GM23338 (cell line): ENCODE results near the gene ITIH4. TPM values are rescaled to one million over a fixed set of nuclear protein-coding genes. Genes with fewer than 3 reads are reported as not detected.

Experiments used
- ATAC-seq: fragments of 200-7000 bp; cut with Tn5 transposase; 3 replicates; pipeline ENCODE4 v1.9.1; 2020
- DNase-seq: peaks from one replicate; pipeline ENCODE4 v3.0.0-alpha.2; 2015; ENCODE audit warnings: low spot score
- H2AFZ ChIP-seq: fragments of 200-600 bp; sonication (generic); 2 replicates; pipeline ENCODE4 v1.8.0; 2016; ENCODE audit warnings: antibody characterized with exemption, mild to moderate bottlenecking, moderate library complexity
- H3F3A ChIP-seq: fragments of 200-600 bp; sonication (generic); replicated peaks from 2 replicates; pipeline ENCODE4 v1.8.0; 2017; ENCODE audit warnings: antibody characterized with exemption, mixed run types, low read depth
- H3K27ac ChIP-seq: fragments of 200-600 bp; sonication (generic); 2 replicates; pipeline ENCODE4 v1.6.1; 2016; ENCODE audit warnings: low read depth
- H3K27me3 ChIP-seq: fragments of 200-600 bp; sonication (generic); 2 replicates; pipeline ENCODE4 v1.8.0; 2016; ENCODE audit warnings: mild to moderate bottlenecking, mixed run types, moderate library complexity; ENCODE audit not compliant: insufficient read depth
- H3K36me3 ChIP-seq: fragments of 200-600 bp; sonication (generic); 2 replicates; pipeline ENCODE4 v1.8.0; 2016; ENCODE audit warnings: mild to moderate bottlenecking; ENCODE audit not compliant: insufficient read depth
- H3K4me1 ChIP-seq: fragments of 200-600 bp; sonication (generic); 2 replicates; pipeline ENCODE4 v1.8.0; 2016; ENCODE audit warnings: mild to moderate bottlenecking, moderate library complexity; ENCODE audit not compliant: insufficient read depth
- H3K4me2 ChIP-seq: fragments of 200-600 bp; sonication (generic); 2 replicates; pipeline ENCODE4 v1.7.1; 2017; ENCODE audit warnings: mixed run types
- H3K4me3 ChIP-seq: fragments of 200-600 bp; sonication (generic); 2 replicates; pipeline ENCODE4 v1.6.1; 2016; ENCODE audit warnings: mixed run types
- H3K79me2 ChIP-seq: fragments of 200-600 bp; sonication (generic); replicated peaks from 2 replicates; pipeline ENCODE4 v1.8.0; 2017; ENCODE audit warnings: mild to moderate bottlenecking; ENCODE audit not compliant: insufficient read depth
- H3K9me2 ChIP-seq: fragments of 200-600 bp; sonication (generic); 2 replicates; pipeline ENCODE4 v1.8.0; 2017; ENCODE audit not compliant: insufficient read depth
- H4K20me1 ChIP-seq: fragments of 200-600 bp; sonication (generic); replicated peaks from 2 replicates; pipeline ENCODE4 v1.8.0; 2017; ENCODE audit warnings: mild to moderate bottlenecking; ENCODE audit not compliant: insufficient read depth
- H3K27ac Mint-ChIP-seq: 2 replicates; pipeline ENCODE4 v1.8.0; 2020; ENCODE audit warnings: inconsistent platforms, mild to moderate bottlenecking, moderate library complexity, mixed read lengths
- H3K27me3 Mint-ChIP-seq: 3 replicates; pipeline ENCODE4 v1.8.0; 2022; ENCODE audit warnings: low read depth, mild to moderate bottlenecking, moderate library complexity, mixed read lengths, inconsistent platforms; ENCODE audit not compliant: insufficient read depth, poor library complexity
- H3K36me3 Mint-ChIP-seq: 3 replicates; pipeline ENCODE4 v1.8.0; 2021; ENCODE audit warnings: low read depth, mild to moderate bottlenecking, inconsistent platforms, moderate library complexity, mixed read lengths
- H3K4me1 Mint-ChIP-seq: 3 replicates; pipeline ENCODE4 v1.8.0; 2020; ENCODE audit warnings: mild to moderate bottlenecking, inconsistent platforms, mixed read lengths
- H3K4me3 Mint-ChIP-seq: 3 replicates; pipeline ENCODE4 v1.8.0; 2021; ENCODE audit warnings: moderate library complexity, mild to moderate bottlenecking, inconsistent platforms, mixed read lengths
- H3K9me3 Mint-ChIP-seq: 3 replicates; pipeline ENCODE4 v1.8.0; 2020; ENCODE audit warnings: moderate library complexity, mild to moderate bottlenecking, inconsistent platforms, mixed read lengths
- CREB1 ChIP-seq: fragments of 250-450 bp; sonication (Bioruptor Pico); IDR thresholded peaks from 2 replicates; pipeline ENCODE4 v1.5.0; 2020; ENCODE audit warnings: low read depth, mild to moderate bottlenecking, moderate library complexity
- EZH2 ChIP-seq: fragments of 200-600 bp; sonication (generic); IDR thresholded peaks from one replicate; pipeline ENCODE4 v1.8.0; 2017; ENCODE audit warnings: antibody characterized with exemption, mild to moderate bottlenecking, low read depth; ENCODE audit not compliant: unreplicated experiment
- EZH2phosphoT487 ChIP-seq: fragments of 200-600 bp; sonication (generic); IDR thresholded peaks from one replicate; pipeline ENCODE4 v1.8.1; 2018; ENCODE audit warnings: antibody characterized with exemption; ENCODE audit not compliant: unreplicated experiment
- JUNB ChIP-seq: IDR thresholded peaks from one replicate; pipeline ENCODE4 v1.6.1; 2016; ENCODE audit warnings: antibody characterized with exemption; ENCODE audit not compliant: unreplicated experiment
- STAT1 ChIP-seq: IDR thresholded peaks from one replicate; pipeline ENCODE4 v1.6.1; 2016; ENCODE audit warnings: antibody characterized with exemption; ENCODE audit not compliant: unreplicated experiment
- ZNF114 ChIP-seq: fragments of 250-450 bp; sonication (Bioruptor Pico); IDR thresholded peaks from 2 replicates; pipeline ENCODE4 v1.5.0; 2020; ENCODE audit warnings: mild to moderate bottlenecking, moderate library complexity
- ZNF331 ChIP-seq: fragments of 250-450 bp; sonication (Bioruptor Pico); IDR thresholded peaks from 2 replicates; pipeline ENCODE4 v1.5.0; 2020; ENCODE audit warnings: low read depth, mild to moderate bottlenecking, moderate library complexity
- polyA plus RNA-seq: library from polyadenylated mRNA; unstranded; fragments of >200 nt; fragmentation: Nextera tagmentation; extraction: Ambion mirVana; gene quantifications from 2 replicates; pipeline ENCODE4 v1.2.1, GENCODE V29; 2016
- total RNA-seq: library from RNA; depleted of rRNA; stranded (reverse); fragments of >200 nt; shearing (Covaris generic); gene quantifications from 2 replicates; pipeline ENCODE4 v1.2.3, GENCODE V29; 2014
- TF ChIP-seq, protein P1 (sequence below): fragments of 250-450 bp; sonication (Bioruptor Pico); IDR thresholded peaks from 2 replicates; pipeline ENCODE4 v1.5.0; 2020; ENCODE audit warnings: mild to moderate bottlenecking, moderate library complexity
- TF ChIP-seq, protein P2 (sequence below): IDR thresholded peaks from one replicate; pipeline ENCODE4 v1.6.1; 2018; ENCODE audit warnings: antibody characterized with exemption; ENCODE audit not compliant: unreplicated experiment
- TF ChIP-seq, protein P3 (sequence below), 2 experiments: fragments of 200-600 bp in 1 of 2; sonication (generic) in 1 of 2; conservative IDR thresholded peaks; 2 replicates each; pipeline versions ENCODE4 v1.5.1 to v1.6.1; 2016 to 2017; ENCODE audit warnings: antibody characterized with exemption in 2 of 2, low read depth in 2 of 2, mild to moderate bottlenecking in 2 of 2, moderate library complexity in 1 of 2

The ITIH4 gene
- total and polyA plus RNA-seq, 2 experiments from 2014 or later, result 0.82 to 1.4 TPM

DNA sequence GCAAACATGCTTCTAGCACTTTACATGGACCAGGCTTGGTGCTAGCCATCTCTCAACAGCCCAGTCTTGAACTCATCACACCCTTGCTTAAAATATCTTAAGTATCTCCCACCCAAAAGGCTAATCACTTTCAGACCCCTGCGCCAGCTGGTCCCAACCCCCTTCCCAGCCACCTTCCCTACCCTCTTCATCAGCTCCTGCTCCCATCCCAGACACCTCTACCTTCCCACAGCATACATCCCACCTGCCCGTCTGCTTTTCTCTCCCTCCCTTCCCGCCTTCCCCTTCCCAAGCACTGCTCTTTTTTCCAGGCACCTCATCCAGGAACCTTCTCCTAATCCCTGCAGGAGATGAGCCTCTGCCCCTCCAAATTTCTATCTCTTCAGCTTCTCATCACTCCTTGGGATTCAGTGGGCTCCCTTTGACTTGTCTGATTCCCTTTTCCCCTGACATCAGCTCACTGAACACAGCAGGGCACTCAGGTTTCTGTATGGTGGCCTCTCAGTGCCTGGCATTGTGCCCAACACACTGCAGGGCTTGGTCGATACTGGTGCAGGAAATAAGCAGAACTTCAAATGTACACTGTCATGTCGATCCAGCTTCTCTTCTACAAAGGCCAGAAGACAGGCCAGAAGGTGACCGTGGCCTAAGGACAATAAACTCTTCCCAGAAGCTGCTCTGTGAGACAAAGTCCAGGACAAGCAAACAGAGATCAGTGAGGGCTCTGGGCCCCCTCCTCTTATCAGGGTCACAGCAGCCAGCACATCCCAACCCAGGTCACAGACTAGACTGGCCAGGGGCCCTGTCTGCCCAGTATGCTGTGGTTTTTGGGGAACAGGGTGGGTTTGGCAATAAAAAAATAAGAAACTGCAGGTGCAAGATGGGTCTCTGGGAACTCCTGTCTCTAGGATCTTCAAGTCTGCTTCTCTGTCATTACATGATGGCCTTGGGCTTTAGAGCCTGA lies 55.3 kb downstream of the ITIH4 start:
- TF ChIP-seq JUNB (no peak), EZH2phosphoT487 (no peak), EZH2 (no peak), STAT1 (no peak), ZNF114 (no peak), CREB1 (CRISPR knock-in tag) (no peak), ZNF331 (CRISPR knock-in tag) (no peak)
- TF ChIP-seq, protein P1, sequence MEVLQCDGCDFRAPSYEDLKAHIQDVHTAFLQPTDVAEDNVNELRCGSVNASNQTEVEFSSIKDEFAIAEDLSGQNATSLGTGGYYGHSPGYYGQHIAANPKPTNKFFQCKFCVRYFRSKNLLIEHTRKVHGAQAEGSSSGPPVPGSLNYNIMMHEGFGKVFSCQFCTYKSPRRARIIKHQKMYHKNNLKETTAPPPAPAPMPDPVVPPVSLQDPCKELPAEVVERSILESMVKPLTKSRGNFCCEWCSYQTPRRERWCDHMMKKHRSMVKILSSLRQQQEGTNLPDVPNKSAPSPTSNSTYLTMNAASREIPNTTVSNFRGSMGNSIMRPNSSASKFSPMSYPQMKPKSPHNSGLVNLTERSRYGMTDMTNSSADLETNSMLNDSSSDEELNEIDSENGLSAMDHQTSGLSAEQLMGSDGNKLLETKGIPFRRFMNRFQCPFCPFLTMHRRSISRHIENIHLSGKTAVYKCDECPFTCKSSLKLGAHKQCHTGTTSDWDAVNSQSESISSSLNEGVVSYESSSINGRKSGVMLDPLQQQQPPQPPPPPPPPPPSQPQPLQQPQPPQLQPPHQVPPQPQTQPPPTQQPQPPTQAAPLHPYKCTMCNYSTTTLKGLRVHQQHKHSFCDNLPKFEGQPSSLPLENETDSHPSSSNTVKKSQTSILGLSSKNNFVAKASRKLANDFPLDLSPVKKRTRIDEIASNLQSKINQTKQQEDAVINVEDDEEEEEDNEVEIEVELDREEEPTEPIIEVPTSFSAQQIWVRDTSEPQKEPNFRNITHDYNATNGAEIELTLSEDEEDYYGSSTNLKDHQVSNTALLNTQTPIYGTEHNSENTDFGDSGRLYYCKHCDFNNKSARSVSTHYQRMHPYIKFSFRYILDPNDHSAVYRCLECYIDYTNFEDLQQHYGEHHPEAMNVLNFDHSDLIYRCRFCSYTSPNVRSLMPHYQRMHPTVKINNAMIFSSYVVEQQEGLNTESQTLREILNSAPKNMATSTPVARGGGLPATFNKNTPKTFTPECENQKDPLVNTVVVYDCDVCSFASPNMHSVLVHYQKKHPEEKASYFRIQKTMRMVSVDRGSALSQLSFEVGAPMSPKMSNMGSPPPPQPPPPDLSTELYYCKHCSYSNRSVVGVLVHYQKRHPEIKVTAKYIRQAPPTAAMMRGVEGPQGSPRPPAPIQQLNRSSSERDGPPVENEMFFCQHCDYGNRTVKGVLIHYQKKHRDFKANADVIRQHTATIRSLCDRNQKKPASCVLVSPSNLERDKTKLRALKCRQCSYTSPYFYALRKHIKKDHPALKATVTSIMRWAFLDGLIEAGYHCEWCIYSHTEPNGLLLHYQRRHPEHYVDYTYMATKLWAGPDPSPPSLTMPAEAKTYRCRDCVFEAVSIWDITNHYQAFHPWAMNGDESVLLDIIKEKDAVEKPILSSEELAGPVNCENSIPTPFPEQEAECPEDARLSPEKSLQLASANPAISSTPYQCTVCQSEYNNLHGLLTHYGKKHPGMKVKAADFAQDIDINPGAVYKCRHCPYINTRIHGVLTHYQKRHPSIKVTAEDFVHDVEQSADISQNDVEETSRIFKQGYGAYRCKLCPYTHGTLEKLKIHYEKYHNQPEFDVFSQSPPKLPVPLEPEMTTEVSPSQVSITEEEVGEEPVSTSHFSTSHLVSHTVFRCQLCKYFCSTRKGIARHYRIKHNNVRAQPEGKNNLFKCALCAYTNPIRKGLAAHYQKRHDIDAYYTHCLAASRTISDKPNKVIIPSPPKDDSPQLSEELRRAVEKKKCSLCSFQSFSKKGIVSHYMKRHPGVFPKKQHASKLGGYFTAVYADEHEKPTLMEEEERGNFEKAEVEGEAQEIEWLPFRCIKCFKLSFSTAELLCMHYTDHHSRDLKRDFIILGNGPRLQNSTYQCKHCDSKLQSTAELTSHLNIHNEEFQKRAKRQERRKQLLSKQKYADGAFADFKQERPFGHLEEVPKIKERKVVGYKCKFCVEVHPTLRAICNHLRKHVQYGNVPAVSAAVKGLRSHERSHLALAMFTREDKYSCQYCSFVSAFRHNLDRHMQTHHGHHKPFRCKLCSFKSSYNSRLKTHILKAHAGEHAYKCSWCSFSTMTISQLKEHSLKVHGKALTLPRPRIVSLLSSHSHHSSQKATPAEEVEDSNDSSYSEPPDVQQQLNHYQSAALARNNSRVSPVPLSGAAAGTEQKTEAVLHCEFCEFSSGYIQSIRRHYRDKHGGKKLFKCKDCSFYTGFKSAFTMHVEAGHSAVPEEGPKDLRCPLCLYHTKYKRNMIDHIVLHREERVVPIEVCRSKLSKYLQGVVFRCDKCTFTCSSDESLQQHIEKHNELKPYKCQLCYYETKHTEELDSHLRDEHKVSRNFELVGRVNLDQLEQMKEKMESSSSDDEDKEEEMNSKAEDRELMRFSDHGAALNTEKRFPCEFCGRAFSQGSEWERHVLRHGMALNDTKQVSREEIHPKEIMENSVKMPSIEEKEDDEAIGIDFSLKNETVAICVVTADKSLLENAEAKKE (CRISPR knock-in tag), result no peak
- TF ChIP-seq, protein P2, sequence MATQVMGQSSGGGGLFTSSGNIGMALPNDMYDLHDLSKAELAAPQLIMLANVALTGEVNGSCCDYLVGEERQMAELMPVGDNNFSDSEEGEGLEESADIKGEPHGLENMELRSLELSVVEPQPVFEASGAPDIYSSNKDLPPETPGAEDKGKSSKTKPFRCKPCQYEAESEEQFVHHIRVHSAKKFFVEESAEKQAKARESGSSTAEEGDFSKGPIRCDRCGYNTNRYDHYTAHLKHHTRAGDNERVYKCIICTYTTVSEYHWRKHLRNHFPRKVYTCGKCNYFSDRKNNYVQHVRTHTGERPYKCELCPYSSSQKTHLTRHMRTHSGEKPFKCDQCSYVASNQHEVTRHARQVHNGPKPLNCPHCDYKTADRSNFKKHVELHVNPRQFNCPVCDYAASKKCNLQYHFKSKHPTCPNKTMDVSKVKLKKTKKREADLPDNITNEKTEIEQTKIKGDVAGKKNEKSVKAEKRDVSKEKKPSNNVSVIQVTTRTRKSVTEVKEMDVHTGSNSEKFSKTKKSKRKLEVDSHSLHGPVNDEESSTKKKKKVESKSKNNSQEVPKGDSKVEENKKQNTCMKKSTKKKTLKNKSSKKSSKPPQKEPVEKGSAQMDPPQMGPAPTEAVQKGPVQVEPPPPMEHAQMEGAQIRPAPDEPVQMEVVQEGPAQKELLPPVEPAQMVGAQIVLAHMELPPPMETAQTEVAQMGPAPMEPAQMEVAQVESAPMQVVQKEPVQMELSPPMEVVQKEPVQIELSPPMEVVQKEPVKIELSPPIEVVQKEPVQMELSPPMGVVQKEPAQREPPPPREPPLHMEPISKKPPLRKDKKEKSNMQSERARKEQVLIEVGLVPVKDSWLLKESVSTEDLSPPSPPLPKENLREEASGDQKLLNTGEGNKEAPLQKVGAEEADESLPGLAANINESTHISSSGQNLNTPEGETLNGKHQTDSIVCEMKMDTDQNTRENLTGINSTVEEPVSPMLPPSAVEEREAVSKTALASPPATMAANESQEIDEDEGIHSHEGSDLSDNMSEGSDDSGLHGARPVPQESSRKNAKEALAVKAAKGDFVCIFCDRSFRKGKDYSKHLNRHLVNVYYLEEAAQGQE, result no peak
- TF ChIP-seq, protein P3, sequence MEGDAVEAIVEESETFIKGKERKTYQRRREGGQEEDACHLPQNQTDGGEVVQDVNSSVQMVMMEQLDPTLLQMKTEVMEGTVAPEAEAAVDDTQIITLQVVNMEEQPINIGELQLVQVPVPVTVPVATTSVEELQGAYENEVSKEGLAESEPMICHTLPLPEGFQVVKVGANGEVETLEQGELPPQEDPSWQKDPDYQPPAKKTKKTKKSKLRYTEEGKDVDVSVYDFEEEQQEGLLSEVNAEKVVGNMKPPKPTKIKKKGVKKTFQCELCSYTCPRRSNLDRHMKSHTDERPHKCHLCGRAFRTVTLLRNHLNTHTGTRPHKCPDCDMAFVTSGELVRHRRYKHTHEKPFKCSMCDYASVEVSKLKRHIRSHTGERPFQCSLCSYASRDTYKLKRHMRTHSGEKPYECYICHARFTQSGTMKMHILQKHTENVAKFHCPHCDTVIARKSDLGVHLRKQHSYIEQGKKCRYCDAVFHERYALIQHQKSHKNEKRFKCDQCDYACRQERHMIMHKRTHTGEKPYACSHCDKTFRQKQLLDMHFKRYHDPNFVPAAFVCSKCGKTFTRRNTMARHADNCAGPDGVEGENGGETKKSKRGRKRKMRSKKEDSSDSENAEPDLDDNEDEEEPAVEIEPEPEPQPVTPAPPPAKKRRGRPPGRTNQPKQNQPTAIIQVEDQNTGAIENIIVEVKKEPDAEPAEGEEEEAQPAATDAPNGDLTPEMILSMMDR (conservative IDR thresholded peaks at IDR 0.05; ENCODE audit: low read depth in 2 of 2), result no peak
- Mint-ChIP-seq H3K36me3 (no peaks in the 10 kb centered on the region), H3K4me3 (no peak overlapping the region), H3K27ac (no peak overlapping the region), H3K4me1 (no peaks in the 10 kb centered on the region), H3K27me3 (peaks cover 5% of the 10 kb centered on the region), H3K9me3 (no peaks in the 10 kb centered on the region)
- Histone ChIP-seq H2AFZ (no peak overlapping the region), H3K4me2 (no peak overlapping the region), H3K27ac (no peak overlapping the region), H3K36me3 (no peaks in the 10 kb centered on the region), H3K27me3 (no peaks in the 10 kb centered on the region), H3K9me2 (no peaks in the 10 kb centered on the region), H3K4me3 (no peak overlapping the region), H4K20me1 (no peaks in the 10 kb centered on the region), H3K4me1 (no peaks in the 10 kb centered on the region), H3F3A (0 out of 2 replicates have a peak, but pooled peaks cover under 1% of the 10 kb centered on the region), H3K79me2 (0 out of 2 replicates have a peak, but pooled peaks cover under 1% of the 10 kb centered on the region)
- no peak for ATAC-seq
- DNase-seq, result no peak
